Measurements from ENCODE around the gene JAG1.
A peak's percentile ranks its signal among the peaks of the same experiment; 100 is the strongest.

The JAG1 gene

DNA sequence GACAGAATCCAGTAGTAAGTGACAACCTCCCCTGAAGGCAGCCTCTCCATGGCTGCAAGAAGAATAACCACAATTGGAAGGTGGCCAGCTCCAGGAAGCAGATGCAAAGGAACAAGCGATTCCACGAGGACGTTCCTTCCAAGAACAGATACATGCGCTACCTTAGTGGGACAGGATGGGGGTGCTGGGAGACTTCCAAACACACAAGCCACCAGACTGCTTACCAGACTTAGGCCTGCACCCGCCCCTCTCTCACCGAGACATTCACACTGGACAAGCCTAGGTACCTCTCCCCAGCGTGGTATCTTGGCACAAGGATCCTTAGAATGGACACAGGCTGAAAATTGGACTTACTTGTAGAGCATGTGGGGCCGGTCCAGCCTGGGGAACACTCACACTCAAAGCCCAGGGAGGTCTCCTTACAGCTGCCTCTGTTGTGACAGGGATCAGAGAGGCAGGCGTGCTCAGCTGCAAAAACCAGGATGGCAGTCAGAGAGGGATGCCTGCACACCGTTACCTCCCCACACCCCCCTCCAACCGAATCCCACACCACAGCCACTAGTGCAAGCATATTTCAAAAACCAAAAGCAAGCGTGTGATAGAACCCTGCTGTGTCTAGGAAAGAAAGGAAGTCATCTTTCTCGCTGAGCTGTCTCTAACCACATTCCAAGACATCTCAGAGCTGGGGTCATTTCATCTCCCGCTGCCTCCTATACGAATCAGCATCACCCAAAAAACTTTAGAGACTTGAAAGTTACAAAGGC lies 22.4 kb downstream of the JAG1 start:
- peak; percentile 89 for DNase-seq

DNA sequence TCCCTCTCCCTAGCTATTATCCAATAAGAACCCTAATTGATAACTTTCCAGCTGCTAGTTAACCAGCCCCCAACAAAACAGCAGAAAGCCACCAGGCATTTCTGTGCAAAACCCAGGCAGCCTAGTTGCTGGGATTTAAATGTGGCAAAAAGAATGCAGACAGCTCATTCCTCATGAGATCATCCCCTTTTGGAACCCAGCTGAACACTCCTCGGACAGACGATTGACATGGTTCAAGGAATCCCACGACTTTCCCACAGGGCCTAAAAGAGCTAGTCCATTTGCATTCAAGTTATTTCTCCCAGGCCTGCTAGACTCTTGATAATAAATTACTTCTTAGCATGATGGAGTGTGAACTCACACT lies 24.0 kb downstream of the JAG1 start:
- peak; percentile 76 for DNase-seq

GRCh38 chr20:10649080-10649796 lies 24.6 kb downstream of the JAG1 start:
- no peak for DNase-seq

DNA sequence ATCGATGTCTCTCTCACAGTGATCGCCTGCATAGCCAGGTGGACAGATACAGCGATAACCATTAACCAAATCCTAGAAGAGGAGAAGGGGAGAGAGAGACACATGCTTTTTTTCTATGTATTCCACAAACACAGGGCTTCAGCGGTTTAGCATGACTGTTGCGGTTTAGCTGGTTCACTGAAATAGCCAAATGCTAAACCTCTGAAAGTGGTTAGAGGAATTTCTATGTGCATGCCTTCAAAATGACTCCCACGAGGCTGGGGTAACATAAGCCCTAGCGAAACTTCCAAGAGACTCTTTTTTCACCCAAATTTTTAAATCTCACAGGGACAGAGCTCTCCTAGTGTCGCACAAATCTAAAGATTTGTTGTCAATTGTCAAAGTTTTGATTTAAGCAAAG lies 25.1 kb downstream of the JAG1 start:
- peak; percentile 96 for DNase-seq

GRCh38 chr20:10647909-10648308 lies 25.9 kb downstream of the JAG1 start:
- no peak for DNase-seq

DNA sequence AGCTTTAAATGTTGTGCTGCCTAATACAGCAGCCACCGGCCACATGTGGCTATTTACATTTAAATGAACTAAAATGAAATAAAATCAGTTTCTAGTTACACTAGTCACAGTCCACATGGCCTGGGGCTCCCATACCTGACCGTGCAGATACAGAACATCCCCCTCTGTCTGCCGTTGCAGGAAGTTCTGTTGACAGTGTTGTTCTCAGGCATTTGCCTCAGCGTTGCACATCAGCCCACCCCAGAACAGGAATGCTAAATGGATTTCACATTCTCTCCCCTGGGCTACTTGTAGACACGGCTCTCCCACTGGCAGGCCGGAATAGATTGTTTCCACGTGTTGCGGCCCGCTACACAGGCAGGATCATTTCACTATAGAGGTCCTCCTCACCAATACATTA lies 26.3 kb downstream of the JAG1 start:
- peak; percentile 60 for DNase-seq

DNA sequence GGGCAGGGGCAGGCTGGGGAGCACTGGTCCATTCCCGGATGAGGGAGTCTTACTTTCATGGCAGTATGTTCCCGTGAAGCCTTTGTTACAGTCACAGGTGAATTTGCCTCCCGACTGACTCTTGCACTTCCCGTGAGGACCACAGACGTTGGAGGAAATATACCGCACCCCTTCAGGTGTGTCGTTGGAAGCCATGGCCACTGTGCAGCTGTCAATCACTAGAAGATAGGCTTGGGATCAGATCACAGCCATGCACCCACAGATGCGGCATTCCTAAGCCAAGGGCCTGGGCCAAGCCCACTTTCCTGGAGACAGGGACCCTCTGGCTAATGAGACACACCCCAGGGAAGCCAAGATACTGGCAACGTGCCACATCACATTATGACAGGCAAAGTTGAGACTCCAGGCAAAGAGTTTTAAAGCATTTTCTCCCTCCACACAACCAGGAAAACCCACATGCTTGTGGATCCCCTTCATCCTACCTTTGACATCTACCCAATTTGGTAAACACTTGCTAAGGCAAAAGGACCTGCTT lies 26.8 kb downstream of the JAG1 start:
- DNase-seq: no peak

GRCh38 chr20:10646006-10646405 lies 27.8 kb downstream of the JAG1 start:
- no peak for DNase-seq

DNA sequence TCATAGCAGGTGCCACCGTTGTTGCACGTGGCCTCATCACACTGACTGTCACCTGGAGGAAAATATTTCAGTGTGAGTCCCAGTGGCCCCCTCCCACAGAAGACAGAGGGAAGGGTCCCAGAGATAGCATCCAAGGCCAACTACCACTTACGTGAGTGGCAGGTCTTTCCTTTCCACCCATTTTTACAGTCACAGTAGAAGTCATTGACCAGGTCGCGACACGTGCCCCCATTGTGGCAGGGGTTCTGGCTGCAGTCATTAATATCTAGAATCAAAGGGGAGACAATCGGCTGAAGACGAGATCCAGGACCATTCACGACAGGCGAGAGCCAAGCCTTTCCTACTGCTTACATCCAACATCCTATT lies 28.6 kb downstream of the JAG1 start:
- no peak for DNase-seq

DNA sequence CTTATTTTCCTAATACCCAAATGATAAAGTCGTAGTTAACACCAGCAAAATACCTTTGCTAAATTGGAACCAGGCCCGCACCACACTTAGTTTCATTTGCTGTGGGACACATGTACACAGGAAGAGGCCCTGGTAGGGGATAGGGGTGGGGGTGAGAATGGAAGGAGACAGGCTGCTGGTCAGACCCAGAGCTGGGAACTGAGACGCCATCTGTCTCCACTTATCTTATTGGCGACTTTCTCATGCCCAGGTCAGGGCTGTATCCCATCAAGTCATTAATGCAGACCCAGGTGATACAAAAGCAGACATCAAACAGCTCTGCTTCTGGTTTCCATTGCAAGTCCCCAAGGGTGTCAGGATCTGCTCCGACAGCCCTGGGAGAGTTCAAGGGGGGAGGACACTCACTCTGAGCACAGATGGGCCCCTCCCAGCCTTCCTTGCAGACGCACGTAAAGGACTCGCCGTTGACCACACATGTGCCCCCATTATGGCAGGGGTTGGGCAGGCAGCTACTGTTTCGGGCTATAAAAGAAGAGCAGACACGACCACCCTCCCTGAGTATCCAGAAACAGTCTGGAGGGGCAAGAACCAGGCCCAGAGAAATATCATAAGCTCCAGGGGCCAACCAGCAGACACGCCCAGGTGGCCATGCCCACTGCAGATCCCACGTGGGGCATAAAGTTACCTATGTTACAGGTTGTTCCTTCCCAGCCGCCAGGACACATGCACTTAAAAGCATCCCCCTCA lies 29.2 kb downstream of the JAG1 start:
- DNase-seq: no peak

GRCh38 chr20:10643560-10643873 lies 30.3 kb downstream of the JAG1 start:
- DNase-seq: no peak

DNA sequence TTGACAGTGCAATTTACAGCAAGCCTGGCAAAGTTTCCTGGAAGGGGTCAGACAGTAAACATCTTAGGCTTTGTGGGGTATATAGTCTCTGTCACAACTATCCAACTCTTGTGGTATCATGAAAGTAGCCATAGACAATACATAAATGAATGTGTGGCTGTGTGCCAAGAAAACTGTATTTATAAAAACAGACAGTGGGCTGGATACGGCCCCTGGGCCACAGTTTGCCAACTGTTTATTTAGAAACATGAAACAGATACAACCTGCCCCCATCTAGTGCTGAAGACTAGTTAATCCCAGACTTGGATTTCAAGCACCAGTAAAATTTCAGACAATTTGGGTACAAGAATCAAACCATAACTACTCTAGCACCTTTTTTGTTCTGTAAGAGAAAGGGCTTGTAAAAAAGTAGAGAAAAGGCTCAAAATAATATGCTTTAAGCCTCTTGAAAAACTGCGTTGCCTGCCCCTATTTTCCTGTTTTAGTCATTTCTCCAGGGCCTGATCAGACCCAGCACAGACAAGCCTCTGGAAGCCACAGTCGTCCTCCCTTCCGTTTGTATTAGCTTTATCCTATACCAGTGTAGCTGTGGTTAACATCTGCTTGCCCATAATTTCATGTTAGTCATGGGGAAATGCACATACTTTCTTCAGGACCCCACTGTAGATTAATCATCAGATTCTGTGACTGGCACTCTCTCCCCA lies 30.8 kb downstream of the JAG1 start:
- DNase-seq: peak; percentile 64

GRCh38 chr20:10641893-10642292 lies 31.9 kb downstream of the JAG1 start:
- no peak for DNase-seq

GRCh38 chr20:10641467-10641866 lies 32.3 kb downstream of the JAG1 start:
- DNase-seq: no peak

- no peak for DNase-seq
Observed at GRCh38 chr20:10640897-10641296, 32.9 kb downstream of the JAG1 start.

- no peak for DNase-seq
Observed at GRCh38 chr20:10639737-10640556, 33.9 kb downstream of the JAG1 start.

DNA sequence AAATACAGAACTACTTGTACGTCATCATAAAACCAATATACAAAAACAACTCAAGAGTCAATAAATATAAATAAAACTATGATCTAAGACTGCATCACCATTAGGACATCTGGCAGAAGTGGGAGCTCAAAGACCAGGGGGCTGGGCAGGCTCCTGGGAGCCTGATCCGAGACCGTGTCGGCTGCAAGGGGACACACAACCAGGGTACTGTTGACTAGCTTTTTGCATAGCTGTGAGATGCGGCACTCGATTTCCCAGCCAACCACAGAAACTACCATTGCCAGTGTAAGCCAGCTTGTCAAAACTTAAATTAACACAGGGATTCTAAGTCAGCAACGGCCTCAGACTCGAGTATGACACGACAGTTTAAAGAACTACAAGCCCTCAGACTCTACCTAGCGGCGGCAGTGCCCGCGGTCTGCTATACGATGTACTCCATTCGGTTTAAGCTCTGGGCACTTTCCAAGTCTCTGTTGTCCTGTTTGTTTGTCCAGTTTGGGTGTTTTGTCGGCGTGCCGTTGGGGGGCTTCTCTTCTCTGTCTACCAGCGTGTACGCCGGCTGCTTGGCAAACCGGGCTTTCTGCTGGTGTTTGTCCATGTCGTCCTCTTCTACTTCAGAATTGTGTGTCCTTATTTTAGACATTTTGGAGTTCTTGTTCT lies 34.6 kb downstream of the JAG1 start:
- no peak for DNase-seq

DNA sequence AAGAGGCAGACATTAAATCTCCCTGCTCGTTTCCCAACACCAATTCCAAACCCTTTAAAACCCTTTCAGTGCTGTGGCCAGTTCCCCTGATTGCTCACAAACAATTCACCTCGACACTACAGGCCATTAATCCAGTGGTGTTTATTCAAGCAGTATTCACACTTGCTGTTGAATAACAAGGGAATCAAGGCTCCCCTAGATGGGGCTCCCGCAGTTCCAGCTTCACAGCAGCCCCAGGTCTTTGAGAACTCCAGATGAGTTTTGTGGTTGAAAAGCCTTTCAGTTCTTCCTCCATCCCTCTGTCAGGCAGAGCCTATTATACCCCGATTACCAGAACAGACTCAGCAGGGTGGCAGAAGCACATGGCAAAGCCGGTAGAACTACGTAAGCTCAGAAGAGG lies 36.2 kb downstream of the JAG1 start:
- DNase-seq: no peak

GRCh38 chr20:10637031-10637559 lies 36.7 kb downstream of the JAG1 start:
- no peak for DNase-seq

GRCh38 chr20:10636326-10636818 lies 37.4 kb downstream of the JAG1 start:
- peak; percentile 74 for DNase-seq

DNA sequence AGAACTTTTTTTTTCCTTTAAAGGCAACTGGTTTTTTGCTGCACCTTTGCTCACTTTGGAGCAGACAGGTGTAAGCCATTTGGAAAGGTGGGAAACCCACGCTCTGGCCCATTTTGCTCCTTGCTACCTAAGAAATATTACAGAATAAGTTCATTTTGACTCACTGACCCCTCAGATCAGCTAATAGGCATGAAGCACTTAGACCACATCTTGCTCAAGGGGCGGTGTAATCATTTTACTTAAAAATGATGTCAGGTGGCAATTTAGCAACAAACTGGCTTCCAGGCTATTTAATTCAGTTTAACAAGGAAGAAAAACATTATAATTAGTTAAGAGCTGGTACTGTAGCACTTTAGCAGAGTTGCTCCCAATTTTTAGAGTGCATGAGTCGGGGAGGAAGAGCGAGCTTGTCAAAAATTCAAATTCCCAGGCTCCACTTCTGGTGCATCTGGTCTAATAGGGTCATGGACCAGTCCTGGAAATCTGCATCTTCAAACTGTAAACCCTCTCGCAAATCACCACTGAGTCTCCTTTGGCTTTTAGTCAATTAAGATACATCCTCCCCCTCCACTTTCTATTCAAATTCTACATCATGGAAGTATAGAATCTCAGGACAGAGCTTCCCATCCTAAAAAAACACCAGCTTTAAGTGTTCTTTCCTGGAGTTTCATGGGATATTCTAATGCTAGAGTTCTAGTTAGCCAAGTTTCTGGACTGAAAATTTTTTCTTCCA lies 38.2 kb downstream of the JAG1 start:
- DNase-seq: no peak
